ENCODE results near the gene PDZRN4. TPM values are rescaled to one million over a fixed set of nuclear protein-coding genes. Genes with fewer than 3 reads are reported as not detected.

Gene PDZRN4
- total and polyA plus RNA-seq, 8 donors: 0.12 to 0.26 (median 0.23) TPM; not detected in 4

GRCh38 chr12:41230756-41231155, 42.6 kb downstream of the PDZRN4 start:
- TF ChIP-seq CTCF (IDR thresholded peaks at IDR 0.05): no peak
- Histone ChIP-seq H3K4me3 (no peak overlapping the region), H3K9me3 (no peaks in the 10 kb centered on the region), H3K4me1 (no peaks in the 10 kb centered on the region), H3K27me3 (peaks cover 0 to 4% (median 0%) of the 10 kb centered on the region in 4 donors), H3K36me3 (no peaks in the 10 kb centered on the region), H3K27ac (no peak overlapping the region)
- ATAC-seq: no peak
- intact Hi-C loops (cut with DNase I): no loop called here
- FAIRE-seq: no peak
- WGBS, 2 donors: 27 to 34% methylated on average over 1 of the region's 1 CpG
- no peak for DNase-seq

GRCh38 chr12:41234692-41235091, 46.6 kb downstream of the PDZRN4 start:
- no peak overlapping the region for H3K27ac ChIP-seq
- H3K36me3 ChIP-seq: no peaks in the 10 kb centered on the region
- no peak for ATAC-seq
- 38 to 44% methylated on average over 4 of the region's 4 CpGs for WGBS, 2 donors
- no peaks in the 10 kb centered on the region for H3K9me3 ChIP-seq
- no peak for FAIRE-seq
- no peak for TF ChIP-seq CTCF (IDR thresholded peaks at IDR 0.05)
- H3K4me1 ChIP-seq: no peaks in the 10 kb centered on the region
- H3K4me3 ChIP-seq: no peak overlapping the region
- peaks cover 0 to 4% (median 0%) of the 10 kb centered on the region in 4 donors for H3K27me3 ChIP-seq
- intact Hi-C loops (cut with DNase I): no loop called here
- no peak for DNase-seq

GRCh38 chr12:41242603-41243002, 54.5 kb downstream of the PDZRN4 start:
- Histone ChIP-seq H3K36me3 (no peaks in the 10 kb centered on the region), H3K4me1 (no peaks in the 10 kb centered on the region), H3K9me3 (no peaks in the 10 kb centered on the region), H3K27ac (no peak overlapping the region), H3K27me3 (no peaks in the 10 kb centered on the region), H3K4me3 (no peak overlapping the region)
- intact Hi-C loops (cut with DNase I): no loop called here
- ATAC-seq: no peak
- no peak for TF ChIP-seq CTCF (IDR thresholded peaks at IDR 0.05)
- FAIRE-seq: no peak
- 23 to 27% methylated on average over 2 of the region's 2 CpGs for WGBS, 2 donors
- no peak for DNase-seq

GRCh38 chr12:41248391-41248790, 60.3 kb downstream of the PDZRN4 start:
- 50 to 70% methylated on average over 2 of the region's 2 CpGs for WGBS, 2 donors
- no peak for FAIRE-seq

GRCh38 chr12:41250748-41251147, 62.6 kb downstream of the PDZRN4 start:
- no peak overlapping the region for H3K4me3 ChIP-seq
- DNase-seq (no peak), ATAC-seq (no peak), FAIRE-seq (no peak)
- H3K36me3 ChIP-seq: no peaks in the 10 kb centered on the region
- H3K9me3 ChIP-seq: no peaks in the 10 kb centered on the region
- no peak for TF ChIP-seq CTCF (IDR thresholded peaks at IDR 0.05)
- no peak overlapping the region for H3K27ac ChIP-seq
- intact Hi-C loops (cut with DNase I): no loop called here
- H3K27me3 ChIP-seq: no peaks in the 10 kb centered on the region
- H3K4me1 ChIP-seq: no peaks in the 10 kb centered on the region
- WGBS, 2 donors: 44 to 50% methylated on average over 2 of the region's 2 CpGs

More at GRCh38 chr12:41248391-41248790, 60.3 kb downstream of the PDZRN4 start:
- H3K9me3 ChIP-seq: no peaks in the 10 kb centered on the region
- H3K36me3 ChIP-seq: no peaks in the 10 kb centered on the region
- DNase-seq (no peak), ATAC-seq (no peak)
- no peak overlapping the region for H3K27ac ChIP-seq
- intact Hi-C loops (cut with DNase I): no loop called here
- no peaks in the 10 kb centered on the region for H3K4me1 ChIP-seq
- no peak for TF ChIP-seq CTCF (IDR thresholded peaks at IDR 0.05)
- H3K27me3 ChIP-seq: no peaks in the 10 kb centered on the region
- no peak overlapping the region for H3K4me3 ChIP-seq
